A549 (cell line): Measurements from ENCODE around the gene RPLP2.

ENCODE experiments used
- CEBPB ChIP-seq, 2 experiments: fragments of >200 bp in 1 of 2; sonication (Bioruptor Twin) in 1 of 2; formaldehyde crosslinking in 1 of 2; IDR thresholded peaks; 2 replicates each; pipeline ENCODE4 v1.6.1; 2012 to 2016
- MAFK ChIP-seq: fragments of 450-650 bp; IDR thresholded peaks from 2 replicates; pipeline ENCODE4 v1.6.1; 2014; ENCODE audit not compliant: partially characterized antibody
- MYC ChIP-seq: IDR thresholded peaks from 2 replicates; pipeline ENCODE4 v1.6.1; 2012; ENCODE audit warnings: mild to moderate bottlenecking, inconsistent platforms, low read length, improper control_type of control experiment, borderline replicate concordance
- RAD21 ChIP-seq, 2 experiments: fragments of >200 bp in 1 of 2; sonication (Bioruptor Twin) in 1 of 2; formaldehyde crosslinking in 1 of 2; IDR thresholded peaks in 1 of 2; conservative IDR thresholded peaks in 1 of 2; 2 replicates in 1 of 2; 3 replicates in 1 of 2; pipeline ENCODE4 v1.6.1; 2012 to 2018; ENCODE audit warnings: inconsistent platforms in 1 of 2
- TF ChIP-seq, protein P1 (sequence below): fragments of >200 bp; sonication (Bioruptor Twin); formaldehyde crosslinking; IDR thresholded peaks from 3 replicates; pipeline ENCODE4 v1.5.1; 2016

DNA sequence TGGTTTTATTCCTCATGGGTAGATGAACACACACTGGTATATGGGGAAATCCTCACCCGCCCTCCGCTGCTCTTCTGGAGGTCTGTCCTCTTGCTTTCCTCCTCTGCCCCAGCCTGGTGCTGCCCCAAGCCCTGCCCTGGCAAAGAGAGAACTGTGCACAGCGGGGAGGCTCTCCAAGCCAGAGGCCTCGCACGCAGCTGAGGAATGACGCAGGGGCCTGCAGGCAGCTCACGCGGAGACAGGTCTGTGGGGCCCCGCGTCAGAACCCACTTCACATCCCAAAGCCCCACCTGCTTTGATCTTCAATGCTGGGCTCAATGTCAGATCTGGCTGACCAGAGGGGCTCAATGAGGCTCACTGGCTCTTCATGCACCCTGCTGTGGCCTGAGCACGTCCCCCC is 42.5 kb upstream of the RPLP2 start:
- TF ChIP-seq MAFK: no peak
- TF ChIP-seq RAD21 (conservative IDR thresholded peaks at IDR 0.05 in 1 of 2, IDR thresholded peaks at IDR 0.05 in 1 of 2): no peak
- TF ChIP-seq, protein P1, sequence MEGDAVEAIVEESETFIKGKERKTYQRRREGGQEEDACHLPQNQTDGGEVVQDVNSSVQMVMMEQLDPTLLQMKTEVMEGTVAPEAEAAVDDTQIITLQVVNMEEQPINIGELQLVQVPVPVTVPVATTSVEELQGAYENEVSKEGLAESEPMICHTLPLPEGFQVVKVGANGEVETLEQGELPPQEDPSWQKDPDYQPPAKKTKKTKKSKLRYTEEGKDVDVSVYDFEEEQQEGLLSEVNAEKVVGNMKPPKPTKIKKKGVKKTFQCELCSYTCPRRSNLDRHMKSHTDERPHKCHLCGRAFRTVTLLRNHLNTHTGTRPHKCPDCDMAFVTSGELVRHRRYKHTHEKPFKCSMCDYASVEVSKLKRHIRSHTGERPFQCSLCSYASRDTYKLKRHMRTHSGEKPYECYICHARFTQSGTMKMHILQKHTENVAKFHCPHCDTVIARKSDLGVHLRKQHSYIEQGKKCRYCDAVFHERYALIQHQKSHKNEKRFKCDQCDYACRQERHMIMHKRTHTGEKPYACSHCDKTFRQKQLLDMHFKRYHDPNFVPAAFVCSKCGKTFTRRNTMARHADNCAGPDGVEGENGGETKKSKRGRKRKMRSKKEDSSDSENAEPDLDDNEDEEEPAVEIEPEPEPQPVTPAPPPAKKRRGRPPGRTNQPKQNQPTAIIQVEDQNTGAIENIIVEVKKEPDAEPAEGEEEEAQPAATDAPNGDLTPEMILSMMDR: no peak
- no peak for TF ChIP-seq CEBPB (IDR thresholded peaks at IDR 0.05)
- TF ChIP-seq MYC: no peak
